Cardiac fibroblast (primary cell): ENCODE data around the gene ATF4.

ENCODE experiments used
- DNase-seq, 2 donors: peaks; one replicate each; pipeline versions ENCODE4 v3.0.0 to v3.0.0-alpha.2; 2010; ENCODE audit warnings: low read depth in 2 of 2
- H3K4me3 ChIP-seq, 2 donors: replicated peaks in 1 of 2; 1 replicate in 1 of 2; 2 replicates in 1 of 2; pipeline ENCODE4 v1.5.1; 2011; ENCODE audit warnings: low read depth in 2 of 2, low read length in 2 of 2, mild to moderate bottlenecking in 2 of 2, moderate library complexity in 1 of 2
- TF ChIP-seq, protein P1 (sequence below): IDR thresholded peaks from one replicate; pipeline ENCODE4 v1.5.1; 2011; ENCODE audit warnings: low read depth, mild to moderate bottlenecking, low read length, inconsistent platforms

ATF4 gene

DNA sequence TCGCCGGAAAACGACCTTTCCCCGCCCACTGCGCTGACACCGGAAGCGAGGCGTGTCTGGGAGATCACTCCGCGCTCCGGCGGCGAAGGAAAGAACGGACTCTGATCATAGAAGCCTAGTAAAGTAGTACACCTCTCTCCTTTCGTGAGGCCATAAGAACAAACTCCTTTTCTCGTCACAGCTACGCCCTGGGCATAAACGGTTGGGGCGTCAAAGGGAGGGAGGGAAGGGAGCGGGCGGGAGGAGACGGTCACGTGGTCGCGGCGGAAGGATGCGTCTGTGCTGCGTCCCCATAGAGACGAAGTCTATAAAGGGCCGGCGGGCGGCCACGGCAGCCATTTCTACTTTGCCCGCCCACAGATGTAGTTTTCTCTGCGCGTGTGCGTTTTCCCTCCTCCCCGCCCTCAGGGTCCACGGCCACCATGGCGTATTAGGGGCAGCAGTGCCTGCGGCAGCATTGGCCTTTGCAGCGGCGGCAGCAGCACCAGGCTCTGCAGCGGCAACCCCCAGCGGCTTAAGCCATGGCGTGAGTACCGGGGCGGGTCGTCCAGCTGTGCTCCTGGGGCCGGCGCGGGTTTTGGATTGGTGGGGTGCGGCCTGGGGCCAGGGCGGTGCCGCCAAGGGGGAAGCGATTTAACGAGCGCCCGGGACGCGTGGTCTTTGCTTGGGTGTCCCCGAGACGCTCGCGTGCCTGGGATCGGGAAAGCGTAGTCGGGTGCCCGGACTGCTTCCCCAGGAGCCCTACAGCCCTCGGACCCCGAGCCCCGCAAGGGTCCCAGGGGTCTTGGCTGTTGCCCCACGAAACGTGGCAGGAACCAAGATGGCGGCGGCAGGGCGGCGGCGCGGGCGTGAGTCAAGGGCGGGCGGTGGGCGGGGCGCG lies at the start of gene ATF4:
Gene ATF4 (plus strand): TSS at position 337 of the 880 bp plus-strand sequence. CDS start 884 bp downstream, outside the sequence.
- H3K4me3 ChIP-seq: peak within 1 kb of the TSS; percentile 95
- DNase-seq: peak; percentile 100
- TF ChIP-seq, protein P1, sequence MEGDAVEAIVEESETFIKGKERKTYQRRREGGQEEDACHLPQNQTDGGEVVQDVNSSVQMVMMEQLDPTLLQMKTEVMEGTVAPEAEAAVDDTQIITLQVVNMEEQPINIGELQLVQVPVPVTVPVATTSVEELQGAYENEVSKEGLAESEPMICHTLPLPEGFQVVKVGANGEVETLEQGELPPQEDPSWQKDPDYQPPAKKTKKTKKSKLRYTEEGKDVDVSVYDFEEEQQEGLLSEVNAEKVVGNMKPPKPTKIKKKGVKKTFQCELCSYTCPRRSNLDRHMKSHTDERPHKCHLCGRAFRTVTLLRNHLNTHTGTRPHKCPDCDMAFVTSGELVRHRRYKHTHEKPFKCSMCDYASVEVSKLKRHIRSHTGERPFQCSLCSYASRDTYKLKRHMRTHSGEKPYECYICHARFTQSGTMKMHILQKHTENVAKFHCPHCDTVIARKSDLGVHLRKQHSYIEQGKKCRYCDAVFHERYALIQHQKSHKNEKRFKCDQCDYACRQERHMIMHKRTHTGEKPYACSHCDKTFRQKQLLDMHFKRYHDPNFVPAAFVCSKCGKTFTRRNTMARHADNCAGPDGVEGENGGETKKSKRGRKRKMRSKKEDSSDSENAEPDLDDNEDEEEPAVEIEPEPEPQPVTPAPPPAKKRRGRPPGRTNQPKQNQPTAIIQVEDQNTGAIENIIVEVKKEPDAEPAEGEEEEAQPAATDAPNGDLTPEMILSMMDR: no peak

- peak; percentile 78 to 92 for DNase-seq
- no peak overlapping the region for H3K4me3 ChIP-seq
- TF ChIP-seq, protein P1: no peak
Measured at GRCh38 chr22:39471381-39472141, 48.8 kb upstream of the ATF4 start.

GRCh38 chr22:39472570-39473556 lies 47.5 kb upstream of the ATF4 start:
- H3K4me3 ChIP-seq: no peak overlapping the region
- DNase-seq: peak; percentile 37 to 62
- TF ChIP-seq, protein P1: no peak

DNA sequence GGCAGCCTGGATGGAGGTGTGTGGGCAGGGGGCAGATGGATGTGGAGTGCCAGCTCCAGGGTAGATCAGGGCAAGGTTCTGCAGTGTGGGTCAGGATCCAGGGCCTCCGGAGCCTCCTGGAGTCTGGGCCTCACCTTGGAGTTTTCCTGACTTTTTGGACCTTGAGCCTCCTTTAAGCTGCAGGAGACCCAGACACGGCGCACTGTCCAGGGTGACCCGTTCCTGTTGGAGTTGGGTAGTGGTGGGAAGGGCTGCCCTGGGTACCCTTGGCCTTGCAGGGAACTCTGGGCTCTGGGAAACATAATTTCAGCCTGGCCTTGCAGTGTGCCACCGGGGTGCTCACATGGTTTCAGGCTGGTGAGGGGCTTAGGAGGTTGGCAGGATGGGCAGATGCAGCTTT lies 46.5 kb upstream of the ATF4 start:
- no peak for DNase-seq
- H3K4me3 ChIP-seq: no peak overlapping the region
- TF ChIP-seq, protein P1: no peak

DNA sequence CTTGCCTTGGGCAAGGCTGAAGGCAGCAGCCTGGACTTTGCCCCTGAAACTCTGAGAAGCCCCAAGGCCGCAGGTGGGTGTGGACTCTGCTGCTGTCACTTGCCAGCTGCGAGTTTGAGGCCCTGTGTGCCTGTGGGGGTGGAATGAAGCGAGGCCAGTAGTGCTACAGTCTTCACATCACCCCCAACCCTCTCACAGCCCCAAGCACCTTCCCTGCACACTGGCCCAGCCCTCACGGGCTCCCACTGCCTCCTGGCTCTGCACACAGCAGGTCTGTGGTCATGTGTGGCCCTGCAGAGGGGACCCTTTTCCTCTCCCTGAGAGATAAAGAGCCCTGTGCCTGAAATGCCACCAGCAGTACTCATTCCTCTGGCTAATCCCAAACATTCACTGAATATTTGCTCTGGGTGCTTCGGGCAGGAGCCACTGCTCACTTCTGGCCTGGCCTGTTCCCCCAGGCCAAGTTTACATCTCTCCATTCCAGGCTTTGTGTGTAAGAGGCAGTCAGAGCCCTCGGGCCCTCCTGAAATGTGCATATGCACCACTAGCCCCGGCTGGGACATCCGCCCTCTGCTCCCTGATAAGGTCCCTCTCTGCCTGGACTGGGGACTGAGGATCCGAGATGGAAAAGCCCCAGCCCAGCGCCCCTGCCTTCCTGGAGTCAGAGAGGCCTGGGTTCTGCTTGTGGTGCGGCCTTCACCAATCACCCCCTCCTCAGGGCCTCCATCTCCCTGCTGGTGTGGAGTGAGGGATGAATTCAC lies 45.8 kb upstream of the ATF4 start:
- no peak overlapping the region for H3K4me3 ChIP-seq
- DNase-seq: no peak
- TF ChIP-seq, protein P1: no peak
